GM18508 (cell line): ENCODE measurements around the gene GGT5.

Experiments used
- ATAC-seq: cut with Tn5 transposase; IDR thresholded peaks from one replicate; pipeline ENCODE4 v1.9.1; 2021; ENCODE audit warnings: moderate number of reproducible peaks; ENCODE audit not compliant: insufficient read depth, unreplicated experiment

GGT5 gene

GRCh38 chr22:24171822-24172221 lies 73.1 kb downstream of the GGT5 start:
- no peak for ATAC-seq

GRCh38 chr22:24170632-24171031 lies 74.2 kb downstream of the GGT5 start:
- ATAC-seq, result no peak

DNA sequence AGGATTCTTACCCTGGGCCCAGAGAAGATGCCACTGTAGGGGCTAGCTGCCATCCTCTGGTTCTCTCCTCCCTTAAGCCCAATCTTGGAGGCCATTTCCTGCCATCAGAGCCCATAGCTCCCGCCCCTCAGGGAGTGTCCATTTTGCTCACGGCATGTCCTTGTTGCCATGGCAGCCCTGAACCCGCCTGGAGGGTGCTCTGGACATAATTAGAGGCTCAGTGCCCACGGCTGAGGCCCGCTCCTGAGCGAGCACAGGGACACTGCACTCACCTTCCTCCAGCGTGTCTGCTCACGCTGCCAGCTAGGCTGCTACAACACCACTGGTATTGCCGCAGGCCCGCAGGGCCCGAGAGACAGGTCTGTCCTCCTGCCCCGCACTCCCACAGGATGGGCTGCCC lies 74.7 kb downstream of the GGT5 start:
- ATAC-seq, result no peak
